ENCODE measurements around the gene TRAF4. TPM values are rescaled to one million over a fixed set of nuclear protein-coding genes. Genes with fewer than 3 reads are reported as not detected.

TRAF4 gene
- total and polyA plus RNA-seq, 9 of the 15 experiments (the other 6 are each of a cell fraction or from before 2014, with no cell fraction given), result 2.4 to 147 (median 72.4) TPM

- TF ChIP-seq, protein P1, sequence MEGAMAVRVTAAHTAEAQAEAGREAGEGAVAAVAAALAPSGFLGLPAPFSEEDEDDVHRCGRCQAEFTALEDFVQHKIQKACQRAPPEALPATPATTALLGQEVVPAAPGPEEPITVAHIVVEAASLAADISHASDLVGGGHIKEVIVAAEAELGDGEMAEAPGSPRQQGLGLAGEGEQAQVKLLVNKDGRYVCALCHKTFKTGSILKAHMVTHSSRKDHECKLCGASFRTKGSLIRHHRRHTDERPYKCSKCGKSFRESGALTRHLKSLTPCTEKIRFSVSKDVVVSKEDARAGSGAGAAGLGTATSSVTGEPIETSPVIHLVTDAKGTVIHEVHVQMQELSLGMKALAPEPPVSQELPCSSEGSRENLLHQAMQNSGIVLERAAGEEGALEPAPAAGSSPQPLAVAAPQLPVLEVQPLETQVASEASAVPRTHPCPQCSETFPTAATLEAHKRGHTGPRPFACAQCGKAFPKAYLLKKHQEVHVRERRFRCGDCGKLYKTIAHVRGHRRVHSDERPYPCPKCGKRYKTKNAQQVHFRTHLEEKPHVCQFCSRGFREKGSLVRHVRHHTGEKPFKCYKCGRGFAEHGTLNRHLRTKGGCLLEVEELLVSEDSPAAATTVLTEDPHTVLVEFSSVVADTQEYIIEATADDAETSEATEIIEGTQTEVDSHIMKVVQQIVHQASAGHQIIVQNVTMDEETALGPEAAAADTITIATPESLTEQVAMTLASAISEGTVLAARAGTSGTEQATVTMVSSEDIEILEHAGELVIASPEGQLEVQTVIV (CRISPR knock-in tag; IDR thresholded peaks at IDR 0.05; ENCODE audit: borderline replicate concordance), result no peak
- no peak for TF ChIP-seq RBM34 (IDR thresholded peaks at IDR 0.05; ENCODE audit: borderline replicate concordance, insufficient read depth, low read length)
- peak; percentile 77; the same call in 1 of the 2 replicates for TF ChIP-seq CREM (IDR thresholded peaks at IDR 0.05; ENCODE audit: low read depth)
- TF ChIP-seq KAT8 (IDR thresholded peaks at IDR 0.05; ENCODE audit: low read depth), result no peak
- TF ChIP-seq, protein P2, sequence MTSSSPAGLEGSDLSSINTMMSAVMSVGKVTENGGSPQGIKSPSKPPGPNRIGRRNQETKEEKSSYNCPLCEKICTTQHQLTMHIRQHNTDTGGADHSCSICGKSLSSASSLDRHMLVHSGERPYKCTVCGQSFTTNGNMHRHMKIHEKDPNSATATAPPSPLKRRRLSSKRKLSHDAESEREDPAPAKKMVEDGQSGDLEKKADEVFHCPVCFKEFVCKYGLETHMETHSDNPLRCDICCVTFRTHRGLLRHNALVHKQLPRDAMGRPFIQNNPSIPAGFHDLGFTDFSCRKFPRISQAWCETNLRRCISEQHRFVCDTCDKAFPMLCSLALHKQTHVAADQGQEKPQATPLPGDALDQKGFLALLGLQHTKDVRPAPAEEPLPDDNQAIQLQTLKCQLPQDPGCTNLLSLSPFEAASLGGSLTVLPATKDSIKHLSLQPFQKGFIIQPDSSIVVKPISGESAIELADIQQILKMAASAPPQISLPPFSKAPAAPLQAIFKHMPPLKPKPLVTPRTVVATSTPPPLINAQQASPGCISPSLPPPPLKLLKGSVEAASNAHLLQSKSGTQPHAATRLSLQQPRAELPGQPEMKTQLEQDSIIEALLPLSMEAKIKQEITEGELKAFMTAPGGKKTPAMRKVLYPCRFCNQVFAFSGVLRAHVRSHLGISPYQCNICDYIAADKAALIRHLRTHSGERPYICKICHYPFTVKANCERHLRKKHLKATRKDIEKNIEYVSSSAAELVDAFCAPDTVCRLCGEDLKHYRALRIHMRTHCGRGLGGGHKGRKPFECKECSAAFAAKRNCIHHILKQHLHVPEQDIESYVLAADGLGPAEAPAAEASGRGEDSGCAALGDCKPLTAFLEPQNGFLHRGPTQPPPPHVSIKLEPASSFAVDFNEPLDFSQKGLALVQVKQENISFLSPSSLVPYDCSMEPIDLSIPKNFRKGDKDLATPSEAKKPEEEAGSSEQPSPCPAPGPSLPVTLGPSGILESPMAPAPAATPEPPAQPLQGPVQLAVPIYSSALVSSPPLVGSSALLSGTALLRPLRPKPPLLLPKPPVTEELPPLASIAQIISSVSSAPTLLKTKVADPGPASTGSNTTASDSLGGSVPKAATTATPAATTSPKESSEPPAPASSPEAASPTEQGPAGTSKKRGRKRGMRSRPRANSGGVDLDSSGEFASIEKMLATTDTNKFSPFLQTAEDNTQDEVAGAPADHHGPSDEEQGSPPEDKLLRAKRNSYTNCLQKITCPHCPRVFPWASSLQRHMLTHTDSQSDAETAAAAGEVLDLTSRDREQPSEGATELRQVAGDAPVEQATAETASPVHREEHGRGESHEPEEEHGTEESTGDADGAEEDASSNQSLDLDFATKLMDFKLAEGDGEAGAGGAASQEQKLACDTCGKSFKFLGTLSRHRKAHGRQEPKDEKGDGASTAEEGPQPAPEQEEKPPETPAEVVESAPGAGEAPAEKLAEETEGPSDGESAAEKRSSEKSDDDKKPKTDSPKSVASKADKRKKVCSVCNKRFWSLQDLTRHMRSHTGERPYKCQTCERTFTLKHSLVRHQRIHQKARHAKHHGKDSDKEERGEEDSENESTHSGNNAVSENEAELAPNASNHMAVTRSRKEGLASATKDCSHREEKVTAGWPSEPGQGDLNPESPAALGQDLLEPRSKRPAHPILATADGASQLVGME (CRISPR knock-in tag; IDR thresholded peaks at IDR 0.05), result peak; percentile 73; the same call in 1 of the 2 replicates
- TF ChIP-seq RBM14 (IDR thresholded peaks at IDR 0.05; ENCODE audit: borderline replicate concordance, insufficient read depth, low read depth, low read length), result no peak
- no peak for TF ChIP-seq ZNF3 (CRISPR knock-in tag; IDR thresholded peaks at IDR 0.05)
- TF ChIP-seq PBX2 (CRISPR knock-in tag; IDR thresholded peaks at IDR 0.05; ENCODE audit: low read depth), result no peak
- no peak for TF ChIP-seq PBX2 (tag; conservative IDR thresholded peaks at IDR 0.05; ENCODE audit: low read depth)
- TF ChIP-seq, protein P3, sequence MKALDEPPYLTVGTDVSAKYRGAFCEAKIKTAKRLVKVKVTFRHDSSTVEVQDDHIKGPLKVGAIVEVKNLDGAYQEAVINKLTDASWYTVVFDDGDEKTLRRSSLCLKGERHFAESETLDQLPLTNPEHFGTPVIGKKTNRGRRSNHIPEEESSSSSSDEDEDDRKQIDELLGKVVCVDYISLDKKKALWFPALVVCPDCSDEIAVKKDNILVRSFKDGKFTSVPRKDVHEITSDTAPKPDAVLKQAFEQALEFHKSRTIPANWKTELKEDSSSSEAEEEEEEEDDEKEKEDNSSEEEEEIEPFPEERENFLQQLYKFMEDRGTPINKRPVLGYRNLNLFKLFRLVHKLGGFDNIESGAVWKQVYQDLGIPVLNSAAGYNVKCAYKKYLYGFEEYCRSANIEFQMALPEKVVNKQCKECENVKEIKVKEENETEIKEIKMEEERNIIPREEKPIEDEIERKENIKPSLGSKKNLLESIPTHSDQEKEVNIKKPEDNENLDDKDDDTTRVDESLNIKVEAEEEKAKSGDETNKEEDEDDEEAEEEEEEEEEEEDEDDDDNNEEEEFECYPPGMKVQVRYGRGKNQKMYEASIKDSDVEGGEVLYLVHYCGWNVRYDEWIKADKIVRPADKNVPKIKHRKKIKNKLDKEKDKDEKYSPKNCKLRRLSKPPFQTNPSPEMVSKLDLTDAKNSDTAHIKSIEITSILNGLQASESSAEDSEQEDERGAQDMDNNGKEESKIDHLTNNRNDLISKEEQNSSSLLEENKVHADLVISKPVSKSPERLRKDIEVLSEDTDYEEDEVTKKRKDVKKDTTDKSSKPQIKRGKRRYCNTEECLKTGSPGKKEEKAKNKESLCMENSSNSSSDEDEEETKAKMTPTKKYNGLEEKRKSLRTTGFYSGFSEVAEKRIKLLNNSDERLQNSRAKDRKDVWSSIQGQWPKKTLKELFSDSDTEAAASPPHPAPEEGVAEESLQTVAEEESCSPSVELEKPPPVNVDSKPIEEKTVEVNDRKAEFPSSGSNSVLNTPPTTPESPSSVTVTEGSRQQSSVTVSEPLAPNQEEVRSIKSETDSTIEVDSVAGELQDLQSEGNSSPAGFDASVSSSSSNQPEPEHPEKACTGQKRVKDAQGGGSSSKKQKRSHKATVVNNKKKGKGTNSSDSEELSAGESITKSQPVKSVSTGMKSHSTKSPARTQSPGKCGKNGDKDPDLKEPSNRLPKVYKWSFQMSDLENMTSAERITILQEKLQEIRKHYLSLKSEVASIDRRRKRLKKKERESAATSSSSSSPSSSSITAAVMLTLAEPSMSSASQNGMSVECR (CRISPR knock-in tag; IDR thresholded peaks at IDR 0.05), result peak; percentile 98
Measured at GRCh38 chr17:28726627-28727491, 17.0 kb upstream of the TRAF4 start (continued).

Measured in K562 (cell line).